Endothelial cell of umbilical vein (primary cell): ENCODE results near the gene TMEM183A. TPM values are rescaled to one million over a fixed set of nuclear protein-coding genes. Genes with fewer than 3 reads are reported as not detected.

Experiments
- BruUV-seq: library from RNA; stranded (reverse); fragments of 400-500 nt; replicated peaks from 2 replicates; lab custom pipeline; 2021; lab: Mats Ljungman, UMichigan
- CTCF ChIA-PET: fragments of 300-600, 350-600 bp; sonication (Branson Sonifier 250); formaldehyde crosslinking; loops from one replicate; lab custom pipeline; 2021; ENCODE audit warnings: antibody characterized with exemption, inconsistent platforms; lab: Charles Lee
- POLR2A ChIA-PET: fragments of 300-600, 350-600 bp; sonication (Branson Sonifier 250); formaldehyde crosslinking; loops from one replicate; lab custom pipeline; 2021; ENCODE audit warnings: antibody characterized with exemption, inconsistent platforms; lab: Charles Lee
- DNase-seq: peaks from one replicate; pipeline ENCODE4 v3.0.0-alpha.2; 2011; ENCODE audit warnings: low read depth, low spot score
- FAIRE-seq: peaks from 2 replicates; lab custom pipeline; 2011; peaks lifted over from hg19 to GRCh38; lab: Jason Lieb, UNC
- H2AFZ ChIP-seq: 2 replicates; pipeline ENCODE4 v1.6.0; 2012; ENCODE audit warnings: low read depth, low read length, control low read depth, inconsistent platforms
- H3K27ac ChIP-seq: 2 replicates; pipeline ENCODE4 v1.5.1; 2011; ENCODE audit warnings: low read depth, mild to moderate bottlenecking, control low read depth, low read length, moderate library complexity; ENCODE audit not compliant: insufficient read depth
- H3K27me3 ChIP-seq, 2 experiments: 2 replicates each; pipeline versions ENCODE4 v1.6.0 to v1.6.1; 2011; ENCODE audit warnings: low read length in 2 of 2, mixed read lengths in 1 of 2; ENCODE audit not compliant: control insufficient read depth in 2 of 2, insufficient read depth in 2 of 2
- H3K36me3 ChIP-seq, 2 experiments: 2 replicates in 1 of 2; 3 replicates in 1 of 2; pipeline ENCODE4 v1.5.1; 2011; ENCODE audit warnings: low read length in 2 of 2, mild to moderate bottlenecking in 1 of 2, moderate library complexity in 1 of 2; ENCODE audit not compliant: control insufficient read depth in 2 of 2, insufficient read depth in 2 of 2; ENCODE audit errors: extremely low read depth in 1 of 2
- H3K4me1 ChIP-seq: 3 replicates; pipeline ENCODE4 v1.5.1; 2011; ENCODE audit warnings: mild to moderate bottlenecking, low read length; ENCODE audit not compliant: control insufficient read depth, insufficient read depth; ENCODE audit errors: extremely low read depth
- H3K4me2 ChIP-seq: 2 replicates; pipeline ENCODE4 v1.6.1; 2011; ENCODE audit warnings: low read length, control low read depth, mixed read lengths; ENCODE audit not compliant: insufficient read depth
- H3K4me3 ChIP-seq, 3 experiments: fragments of 200-600 bp in 1 of 3; sonication (generic), shearing (Covaris generic) in 1 of 3; replicated peaks in 1 of 3; 2 replicates each; pipeline ENCODE4 v1.5.1; 2011 to 2016; ENCODE audit warnings: control low read depth in 3 of 3, low read length in 3 of 3, mild to moderate bottlenecking in 2 of 3, inconsistent platforms in 1 of 3, low read depth in 1 of 3, moderate library complexity in 1 of 3; ENCODE audit not compliant: insufficient read depth in 1 of 3
- H3K79me2 ChIP-seq: 2 replicates; pipeline ENCODE4 v1.6.0; 2012; ENCODE audit warnings: low read length, inconsistent platforms; ENCODE audit not compliant: control insufficient read depth, insufficient read depth
- H3K9ac ChIP-seq: replicated peaks from 2 replicates; pipeline ENCODE3; 2011; ENCODE audit warnings: low read length, control low read depth; ENCODE audit not compliant: insufficient read depth; ENCODE audit errors: extremely low read depth
- H3K9me1 ChIP-seq: replicated peaks from 3 replicates; pipeline ENCODE4 v1.6.0; 2011; ENCODE audit warnings: mild to moderate bottlenecking, low read length; ENCODE audit not compliant: control insufficient read depth, insufficient read depth; ENCODE audit errors: extremely low read depth
- H3K9me3 ChIP-seq: replicated peaks from 2 replicates; pipeline ENCODE4 v1.5.1; 2012; ENCODE audit warnings: low read length, inconsistent platforms; ENCODE audit not compliant: control insufficient read depth, insufficient read depth
- H4K20me1 ChIP-seq: replicated peaks from 2 replicates; pipeline ENCODE3; 2011; ENCODE audit warnings: mild to moderate bottlenecking, low read length; ENCODE audit not compliant: control insufficient read depth, insufficient read depth; ENCODE audit errors: extremely low read depth
- CTCF ChIP-seq, 2 donors: IDR thresholded peaks; 1 replicate in 1 of 2; 2 replicates in 1 of 2; pipeline ENCODE4 v1.5.1; 2011; ENCODE audit warnings: low read length in 2 of 2, mild to moderate bottlenecking in 2 of 2, moderate library complexity in 2 of 2, control low read depth in 1 of 2, inconsistent platforms in 1 of 2, low read depth in 1 of 2; ENCODE audit not compliant: insufficient read depth in 1 of 2; ENCODE audit errors: extremely low read depth in 1 of 2
- EZH2 ChIP-seq: IDR thresholded peaks from 2 replicates; pipeline ENCODE4 v1.6.1; 2012; ENCODE audit warnings: borderline replicate concordance, low read depth, mild to moderate bottlenecking, moderate library complexity, low read length, inconsistent platforms; ENCODE audit not compliant: severe bottlenecking
- FOS ChIP-seq: IDR thresholded peaks from 2 replicates; pipeline ENCODE4 v1.6.1; 2011; ENCODE audit warnings: mild to moderate bottlenecking, low read length, moderate library complexity, borderline replicate concordance; ENCODE audit not compliant: insufficient read depth
- GATA2 ChIP-seq: IDR thresholded peaks from 2 replicates; pipeline ENCODE4 v1.7.0; 2011; ENCODE audit warnings: low read depth, mild to moderate bottlenecking, moderate library complexity, mixed read lengths, low read length; ENCODE audit not compliant: insufficient read length, insufficient read depth
- JUN ChIP-seq: IDR thresholded peaks from 2 replicates; pipeline ENCODE4 v1.6.1; 2011; ENCODE audit warnings: borderline replicate concordance, low read depth; ENCODE audit not compliant: insufficient read length, insufficient read depth
- MAX ChIP-seq: IDR thresholded peaks from 2 replicates; pipeline ENCODE4 v1.6.1; 2011; ENCODE audit not compliant: insufficient read depth, insufficient read length
- MYC ChIP-seq: IDR thresholded peaks from one replicate; pipeline ENCODE4 v1.6.1; 2011; ENCODE audit warnings: mild to moderate bottlenecking, low read depth, low read length
- POLR2A ChIP-seq: IDR thresholded peaks from 2 replicates; pipeline ENCODE4 v1.6.1; 2012; ENCODE audit warnings: low read depth, mild to moderate bottlenecking, control low read depth, low read length
- POLR2AphosphoS5 ChIP-seq: IDR thresholded peaks from 2 replicates; pipeline ENCODE4 v1.6.1; 2012; ENCODE audit warnings: low read depth, mild to moderate bottlenecking, control low read depth, low read length, moderate library complexity; ENCODE audit not compliant: insufficient read depth
- dilution Hi-C: fragments of 300-500 bp; cut with MboI; formaldehyde crosslinking; loops from one replicate; pipeline ENCODE4 v1.15.0; 2019; ENCODE audit warnings: low sequenced_read_pairs; ENCODE audit not compliant: extremely low pct_ligation_motif_present
- intact Hi-C: fragments of 100-400 bp; cut with micrococcal nuclease; formaldehyde crosslinking; loops from one replicate; pipeline ENCODE4 v1.10.0; 2022
- polyA plus RNA-seq, 4 experiments: library from polyadenylated mRNA; depleted of rRNA in 3 of 4; stranded (reverse) in 3 of 4; unstranded in 1 of 4; fragments of >200 nt; gene quantifications; 2 replicates each; pipeline versions ENCODE4 v1.2.1 to v1.2.3, GENCODE V29; 2011 to 2012; ENCODE audit warnings: missing spikeins in 1 of 4
- total RNA-seq: library from RNA; stranded (reverse); gene quantifications from 2 replicates; pipeline ENCODE4 v1.2.3, GENCODE V29; 2021

TMEM183A gene
- total and polyA plus RNA-seq, 2 donors (not counting 3 experiments of a cell fraction or from before 2014, with no cell fraction given) = 59.4 to 110 TPM

- peaks cover 9 to 31% of the 10 kb centered on the region in 2 experiments for H3K27me3 ChIP-seq
- no peak for DNase-seq
- no peaks in the 10 kb centered on the region for H3K36me3 ChIP-seq
- no peaks in the 10 kb centered on the region for H3K9me3 ChIP-seq
- H3K9me1 ChIP-seq = no peaks in the 10 kb centered on the region
- H3K4me2 ChIP-seq = no peak overlapping the region
- peaks cover 4% of the 10 kb centered on the region for H3K4me1 ChIP-seq
- intact Hi-C loops = loop anchor here (10.0 kb wide), 1 partner anchor 105 kb away; the partner anchor contains the start of gene RABIF
- TF ChIP-seq MAX (no peak), POLR2A (no peak), EZH2 (no peak)
- H2AFZ ChIP-seq = no peak overlapping the region
- no peak overlapping the region for H3K4me3 ChIP-seq
- no peaks in the 10 kb centered on the region for H4K20me1 ChIP-seq
- ChIA-PET POLR2A (no interaction called here), CTCF (interaction anchor here (1.6 to 1.8 kb wide), 2 partner anchors 9 kb away, joined by 4 to 9 read pairs; no protein-coding TSS in a partner anchor)
- dilution Hi-C loops = no loop called here
- H3K9ac ChIP-seq = no peak overlapping the region
- BruUV-seq = no TSS peak
- H3K27ac ChIP-seq = no peak overlapping the region
- no peak for FAIRE-seq
- H3K79me2 ChIP-seq = no peaks in the 10 kb centered on the region
These were observed 17.3 kb upstream of the TMEM183A start for GRCh38 chr1:202989879-202990278.

- Histone ChIP-seq H3K9me3 (no peaks in the 10 kb centered on the region), H3K4me2 (no peak overlapping the region), H3K79me2 (no peaks in the 10 kb centered on the region), H3K27me3 (peaks cover 12 to 40% of the 10 kb centered on the region in 2 experiments), H4K20me1 (no peaks in the 10 kb centered on the region), H3K9ac (no peak overlapping the region), H2AFZ (no peak overlapping the region), H3K4me1 (peaks cover 5% of the 10 kb centered on the region), H3K9me1 (no peaks in the 10 kb centered on the region), H3K4me3 (no peak overlapping the region), H3K27ac (no peak overlapping the region), H3K36me3 (no peaks in the 10 kb centered on the region)
- FAIRE-seq = no peak
- intact Hi-C loops = loop anchor here (10.0 kb wide), 1 partner anchor 106 kb away; the partner anchor contains the start of gene RABIF
- no TSS peak for BruUV-seq
- no peak for TF ChIP-seq MAX
- no peak for TF ChIP-seq EZH2
- TF ChIP-seq POLR2A = no peak
- no peak for TF ChIP-seq MYC
- TF ChIP-seq CTCF (IDR thresholded peaks at IDR 0.05; ENCODE audit: extremely low read depth in 1 of 2, insufficient read depth in 1 of 2, low read depth in 1 of 2, low read length in 2 of 2) = no peak
- TF ChIP-seq FOS = no peak
- TF ChIP-seq JUN = no peak
- no peak for TF ChIP-seq POLR2AphosphoS5
- TF ChIP-seq GATA2 = no peak
- ChIA-PET POLR2A (no interaction called here), CTCF (interaction anchor here (1.6 to 1.8 kb wide), 2 partner anchors 8 to 10 kb away, joined by 4 to 9 read pairs; no protein-coding TSS in a partner anchor)
- no peak for DNase-seq
- dilution Hi-C loops = no loop called here
These were observed 16.1 kb upstream of the TMEM183A start for GRCh38 chr1:202991112-202991511.
